Measurements from ENCODE around the gene DAPP1.
"Not testable (repeated sequence)": the region's sequence is repeated elsewhere in the genome, so short reads cannot be mapped to it uniquely, and the experiment has no call there.

Gene DAPP1

GRCh38 chr4:99827857-99828256, 11.2 kb downstream of the DAPP1 start:
- Histone ChIP-seq H3K9ac (ENCODE audit: insufficient read length) (no peak overlapping the region), H3K27ac (no peak overlapping the region), H3K9me3 (ENCODE audit: low read depth, low read length) (no peaks in the 10 kb centered on the region), H3K4me3 (no peak overlapping the region), H3K36me3 (ENCODE audit: insufficient read depth, low read length) (no peaks in the 10 kb centered on the region)
- DNase-seq (ENCODE audit: low read depth, low spot score): no peak
- TF ChIP-seq FOXP2 (optimal IDR thresholded peaks at IDR 0.05; ENCODE audit: control extremely low read depth, extremely low read length, insufficient read depth): no peak

DNA sequence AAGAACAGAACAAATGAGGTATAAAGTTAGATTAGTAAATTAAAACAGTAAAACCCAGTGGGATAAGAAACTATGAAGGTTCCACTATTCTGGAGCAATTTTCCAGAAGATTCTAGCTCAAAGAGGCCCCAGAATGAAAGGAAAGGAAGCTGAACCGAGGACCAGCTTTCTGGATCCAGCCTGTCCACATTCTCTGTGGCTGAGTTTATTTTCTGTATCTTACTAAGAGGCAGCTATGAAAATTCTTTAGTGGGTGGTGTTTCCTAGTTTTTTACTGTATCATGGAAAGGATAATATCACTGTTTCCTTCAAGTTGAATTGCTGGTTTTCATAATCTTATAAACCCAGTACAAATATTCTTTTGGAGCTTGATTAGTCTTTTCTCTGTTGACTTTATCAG, 11.8 kb downstream of the DAPP1 start:
- Histone ChIP-seq H3K9me3 (ENCODE audit: low read depth, low read length) (no peaks in the 10 kb centered on the region), H3K9ac (ENCODE audit: insufficient read length) (no peak overlapping the region), H3K36me3 (ENCODE audit: insufficient read depth, low read length) (no peaks in the 10 kb centered on the region), H3K4me3 (no peak overlapping the region), H3K27ac (no peak overlapping the region)
- DNase-seq (ENCODE audit: low read depth, low spot score): no peak
- TF ChIP-seq EZH2 (IDR thresholded peaks at IDR 0.05) (no peak), POLR2AphosphoS5 (IDR thresholded peaks at IDR 0.05; ENCODE audit: borderline replicate concordance, low read depth, low read length) (no peak), FOXP2 (optimal IDR thresholded peaks at IDR 0.05; ENCODE audit: control extremely low read depth, extremely low read length, insufficient read depth) (no peak)

GRCh38 chr4:99830051-99830450, 13.4 kb downstream of the DAPP1 start:
- H3K27ac ChIP-seq; H3K36me3 ChIP-seq (ENCODE audit: insufficient read depth, low read length); H3K9me3 ChIP-seq (ENCODE audit: low read depth, low read length); DNase-seq (ENCODE audit: low read depth, low spot score); H3K4me3 ChIP-seq; H3K9ac ChIP-seq (ENCODE audit: insufficient read length): not testable (repeated sequence)

GRCh38 chr4:99832321-99832720, 15.7 kb downstream of the DAPP1 start:
- Histone ChIP-seq H3K36me3 (ENCODE audit: insufficient read depth, low read length) (no peaks in the 10 kb centered on the region), H3K9me3 (ENCODE audit: low read depth, low read length) (no peaks in the 10 kb centered on the region), H3K27ac (no peak overlapping the region), H3K9ac (ENCODE audit: insufficient read length) (no peak overlapping the region), H3K4me3 (no peak overlapping the region)
- TF ChIP-seq EZH2 (IDR thresholded peaks at IDR 0.05): no peak
- no peak for TF ChIP-seq FOXP2 (optimal IDR thresholded peaks at IDR 0.05; ENCODE audit: control extremely low read depth, extremely low read length, insufficient read depth)
- TF ChIP-seq POLR2AphosphoS5 (IDR thresholded peaks at IDR 0.05; ENCODE audit: borderline replicate concordance, low read depth, low read length): no peak
- no peak for DNase-seq (ENCODE audit: low read depth, low spot score)

GRCh38 chr4:99832758-99833157, 16.1 kb downstream of the DAPP1 start:
- DNase-seq (ENCODE audit: low read depth, low spot score): no peak
- TF ChIP-seq POLR2AphosphoS5 (IDR thresholded peaks at IDR 0.05; ENCODE audit: borderline replicate concordance, low read depth, low read length) (no peak), FOXP2 (optimal IDR thresholded peaks at IDR 0.05; ENCODE audit: control extremely low read depth, extremely low read length, insufficient read depth) (no peak), EZH2 (IDR thresholded peaks at IDR 0.05) (no peak)
- no peaks in the 10 kb centered on the region for H3K9me3 ChIP-seq (ENCODE audit: low read depth, low read length)
- no peak overlapping the region for H3K27ac ChIP-seq
- no peak overlapping the region for H3K4me3 ChIP-seq
- no peak overlapping the region for H3K9ac ChIP-seq (ENCODE audit: insufficient read length)
- no peaks in the 10 kb centered on the region for H3K36me3 ChIP-seq (ENCODE audit: insufficient read depth, low read length)

DNA sequence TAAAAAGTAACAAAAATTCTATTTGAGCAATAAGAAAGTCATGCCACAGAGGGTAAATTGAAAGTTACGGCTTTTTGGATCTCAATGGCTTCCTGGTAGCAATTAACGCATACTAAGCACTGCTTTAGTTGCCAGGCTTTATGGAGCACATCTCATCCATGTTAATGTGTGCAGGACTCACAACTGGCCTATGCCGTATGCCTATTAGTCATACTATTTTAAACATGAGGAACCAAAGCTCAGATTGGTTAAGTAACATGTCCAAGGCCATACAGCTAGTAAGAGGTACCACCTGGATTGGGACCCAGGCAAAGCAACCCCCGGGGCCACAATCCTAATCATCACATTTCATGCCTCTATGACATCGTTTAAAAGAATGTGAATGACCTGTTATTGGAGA, 17.1 kb downstream of the DAPP1 start:
- no peak overlapping the region for H3K4me3 ChIP-seq
- no peak overlapping the region for H3K9ac ChIP-seq (ENCODE audit: insufficient read length)
- no peak for DNase-seq (ENCODE audit: low read depth, low spot score)
- no peaks in the 10 kb centered on the region for H3K36me3 ChIP-seq (ENCODE audit: insufficient read depth, low read length)
- H3K27ac ChIP-seq: no peak overlapping the region
- H3K9me3 ChIP-seq (ENCODE audit: low read depth, low read length): no peaks in the 10 kb centered on the region
- TF ChIP-seq POLR2AphosphoS5 (IDR thresholded peaks at IDR 0.05; ENCODE audit: borderline replicate concordance, low read depth, low read length) (no peak), EZH2 (IDR thresholded peaks at IDR 0.05) (no peak), FOXP2 (optimal IDR thresholded peaks at IDR 0.05; ENCODE audit: control extremely low read depth, extremely low read length, insufficient read depth) (no peak)

- no peaks in the 10 kb centered on the region for H3K36me3 ChIP-seq (ENCODE audit: insufficient read depth, low read length)
- H3K9ac ChIP-seq (ENCODE audit: insufficient read length): no peak overlapping the region
- no peak for TF ChIP-seq EZH2 (IDR thresholded peaks at IDR 0.05)
- no peak for TF ChIP-seq POLR2AphosphoS5 (IDR thresholded peaks at IDR 0.05; ENCODE audit: borderline replicate concordance, low read depth, low read length)
- no peak for TF ChIP-seq FOXP2 (optimal IDR thresholded peaks at IDR 0.05; ENCODE audit: control extremely low read depth, extremely low read length, insufficient read depth)
- no peak overlapping the region for H3K27ac ChIP-seq
- no peak overlapping the region for H3K4me3 ChIP-seq
- no peaks in the 10 kb centered on the region for H3K9me3 ChIP-seq (ENCODE audit: low read depth, low read length)
- DNase-seq (ENCODE audit: low read depth, low spot score): no peak
Measured at GRCh38 chr4:99834569-99834968, 17.9 kb downstream of the DAPP1 start.

- Histone ChIP-seq H3K27ac (no peak overlapping the region), H3K4me3 (no peak overlapping the region), H3K9ac (ENCODE audit: insufficient read length) (no peak overlapping the region), H3K36me3 (ENCODE audit: insufficient read depth, low read length) (no peaks in the 10 kb centered on the region), H3K9me3 (ENCODE audit: low read depth, low read length) (no peaks in the 10 kb centered on the region)
- no peak for DNase-seq (ENCODE audit: low read depth, low spot score)
- no peak for TF ChIP-seq EZH2 (IDR thresholded peaks at IDR 0.05)
- no peak for TF ChIP-seq POLR2AphosphoS5 (IDR thresholded peaks at IDR 0.05; ENCODE audit: borderline replicate concordance, low read depth, low read length)
- TF ChIP-seq FOXP2 (optimal IDR thresholded peaks at IDR 0.05; ENCODE audit: control extremely low read depth, extremely low read length, insufficient read depth): no peak
Measured at GRCh38 chr4:99835942-99836341, 19.3 kb downstream of the DAPP1 start.

DNA sequence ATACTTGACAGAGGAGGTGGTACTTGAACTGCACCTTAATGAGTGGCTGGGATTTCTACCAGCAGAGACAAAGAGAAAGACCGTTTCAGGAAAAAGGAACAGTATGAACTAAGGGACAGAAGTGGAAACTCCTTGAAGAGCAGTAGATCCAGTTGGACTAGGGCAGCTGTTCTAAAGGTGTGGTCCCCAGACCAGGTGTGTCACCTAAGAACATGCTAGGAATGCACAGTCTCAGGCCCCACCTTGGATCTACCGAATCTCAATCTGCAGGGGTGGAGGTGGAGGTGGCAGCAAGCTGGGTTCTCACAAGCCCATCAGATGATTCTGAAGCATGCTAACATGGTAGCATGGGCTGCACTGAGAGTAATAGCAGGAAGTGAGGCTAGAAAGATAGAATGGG, 22.3 kb downstream of the DAPP1 start:
- Histone ChIP-seq H3K27ac (no peak overlapping the region), H3K4me3 (no peak overlapping the region), H3K9me3 (ENCODE audit: low read depth, low read length) (no peaks in the 10 kb centered on the region), H3K9ac (ENCODE audit: insufficient read length) (no peak overlapping the region), H3K36me3 (ENCODE audit: insufficient read depth, low read length) (no peaks in the 10 kb centered on the region)
- no peak for DNase-seq (ENCODE audit: low read depth, low spot score)
- TF ChIP-seq EZH2 (IDR thresholded peaks at IDR 0.05) (no peak), FOXP2 (optimal IDR thresholded peaks at IDR 0.05; ENCODE audit: control extremely low read depth, extremely low read length, insufficient read depth) (no peak), POLR2AphosphoS5 (IDR thresholded peaks at IDR 0.05; ENCODE audit: borderline replicate concordance, low read depth, low read length) (no peak)

Data from SK-N-MC (cell line).